Fibroblast of the aortic adventitia (primary cell): ENCODE data around the gene FBXO3. TPM values are rescaled to one million over a fixed set of nuclear protein-coding genes. Genes with fewer than 3 reads are reported as not detected.

Experiments used
- DNase-seq: peaks from one replicate; pipeline ENCODE4 v3.0.0-alpha.2; 2010; ENCODE audit warnings: low read depth
- H3K4me3 ChIP-seq: 2 replicates; pipeline ENCODE4 v1.5.1; 2011; ENCODE audit warnings: low read depth, mild to moderate bottlenecking, control low read depth, low read length, moderate library complexity
- CTCF ChIP-seq: IDR thresholded peaks from 2 replicates; pipeline ENCODE4 v1.5.1; 2011; ENCODE audit warnings: mild to moderate bottlenecking, low read length, control low read depth, inconsistent platforms; ENCODE audit not compliant: insufficient read depth
- total RNA-seq: library from RNA; depleted of rRNA; stranded (reverse); fragments of >200 nt; gene quantifications from 2 replicates; pipeline ENCODE4 v1.2.3, GENCODE V29; 2012; ENCODE audit warnings: low replicate concordance

The FBXO3 gene
- total RNA-seq, 1 donor: 43.7 TPM

GRCh38 chr11:33753304-33753967, 20.9 kb downstream of the FBXO3 start:
- no peak for TF ChIP-seq CTCF
- DNase-seq: peak; percentile 76
- H3K4me3 ChIP-seq: no peak overlapping the region

DNA sequence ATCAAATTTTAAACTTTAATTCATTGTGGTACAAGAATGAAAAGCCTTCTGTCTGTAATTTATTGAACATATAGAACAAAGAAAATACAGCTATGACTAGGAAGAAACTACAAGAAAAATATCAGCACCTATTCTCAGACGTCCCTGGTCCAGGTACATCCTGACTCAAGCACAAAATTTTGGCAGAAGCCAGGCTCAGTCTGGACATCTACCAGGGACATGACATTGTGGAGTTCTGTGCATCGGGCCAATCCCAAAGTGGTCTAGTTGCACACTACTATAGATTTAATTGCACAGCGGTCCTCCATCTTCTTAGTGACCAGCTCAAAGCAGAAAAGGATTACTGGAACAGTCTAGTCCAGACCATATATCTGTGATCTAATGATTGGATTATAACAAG, 22.4 kb downstream of the FBXO3 start:
- no peak for TF ChIP-seq CTCF
- no peak for DNase-seq

GRCh38 chr11:33747979-33748378, 26.3 kb downstream of the FBXO3 start:
- no peak for TF ChIP-seq CTCF
- peak; percentile 74 for DNase-seq
- no peak overlapping the region for H3K4me3 ChIP-seq

More for the DNA sequence above, 22.4 kb downstream of the FBXO3 start:
- H3K4me3 ChIP-seq: no peak overlapping the region

DNA sequence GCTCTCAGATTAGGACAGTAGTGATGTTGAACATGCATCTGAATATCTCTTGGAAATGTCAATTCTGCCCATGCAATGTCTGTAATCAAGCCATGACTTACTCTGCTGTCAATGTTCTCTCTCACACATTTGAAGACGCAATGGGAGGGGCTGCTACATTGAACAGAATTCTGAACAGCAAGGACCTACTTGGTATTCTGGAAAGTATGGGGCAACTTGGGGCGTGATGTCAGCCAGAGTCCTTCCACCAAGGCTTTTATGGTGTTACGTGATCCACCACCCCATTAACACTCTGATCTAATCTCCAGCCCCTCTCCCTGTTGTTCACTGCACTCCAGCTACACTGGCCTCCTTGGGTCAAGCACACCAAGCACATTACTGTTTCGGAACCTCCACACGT, 31.0 kb downstream of the FBXO3 start:
- no peak overlapping the region for H3K4me3 ChIP-seq
- TF ChIP-seq CTCF: no peak
- no peak for DNase-seq

GRCh38 chr11:33742249-33742851, 32.0 kb downstream of the FBXO3 start:
- H3K4me3 ChIP-seq: no peak overlapping the region
- peak; percentile 69 for DNase-seq
- TF ChIP-seq CTCF: peak; percentile 44

DNA sequence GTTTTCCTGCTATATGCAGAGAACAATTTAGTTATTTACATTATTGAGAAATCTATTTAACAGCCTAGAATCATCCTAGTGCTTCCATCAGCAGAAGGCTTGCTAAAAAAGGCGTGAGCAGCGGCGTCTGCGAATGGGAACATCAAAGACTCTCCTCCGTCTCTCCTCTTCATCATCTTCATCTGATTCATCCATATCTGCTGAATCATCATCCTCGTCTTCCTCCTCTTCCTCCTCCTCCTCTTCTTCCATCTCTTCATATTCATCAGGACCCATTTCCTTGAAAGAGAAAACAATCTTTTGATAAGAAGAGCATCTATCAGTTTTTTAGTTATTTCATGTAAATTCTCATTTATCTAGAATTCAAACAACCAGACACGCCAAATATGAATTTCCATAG, 32.5 kb downstream of the FBXO3 start:
- DNase-seq: no peak
- TF ChIP-seq CTCF: no peak
- H3K4me3 ChIP-seq: no peak overlapping the region
